HFFc6 (cell line): Measurements from ENCODE around the gene CSTB. TPM values are rescaled to one million over a fixed set of nuclear protein-coding genes. Genes with fewer than 3 reads are reported as not detected.

Experiments used
- DNase-seq: peaks from one replicate; pipeline ENCODE4 v3.0.0-alpha.2; 2018
- H3K27ac Mint-ChIP-seq: 2 replicates; pipeline ENCODE4 v1.8.0; 2020; ENCODE audit warnings: mild to moderate bottlenecking, mixed read lengths
- H3K27me3 Mint-ChIP-seq: 2 replicates; pipeline ENCODE4 v1.8.0; 2021; ENCODE audit warnings: mild to moderate bottlenecking, moderate library complexity, mixed read lengths; ENCODE audit not compliant: insufficient read depth
- H3K36me3 Mint-ChIP-seq: 2 replicates; pipeline ENCODE4 v1.8.0; 2021; ENCODE audit warnings: low read depth, mixed read lengths
- H3K4me1 Mint-ChIP-seq: 2 replicates; pipeline ENCODE4 v1.8.0; 2020; ENCODE audit warnings: low read depth, mixed read lengths
- H3K4me3 Mint-ChIP-seq: 2 replicates; pipeline ENCODE4 v1.8.0; 2020; ENCODE audit warnings: mild to moderate bottlenecking, moderate library complexity, mixed read lengths
- H3K9me3 Mint-ChIP-seq: 2 replicates; pipeline ENCODE4 v1.8.0; 2020; ENCODE audit warnings: mild to moderate bottlenecking, mixed read lengths
- total RNA-seq, 6 experiments: library from RNA; stranded (reverse); fragmentation: NEBNext Ultra II Directional; extraction: Animal tissue kit (Norgen Biotek cat#: 25700); gene quantifications; 2 replicates in 1 of 6; 3 replicates in 5 of 6; pipeline ENCODE4 v1.2.3, GENCODE V29; 2021
- TF ChIP-seq, protein P1 (sequence below): fragments of 200-600 bp; sonication (generic); IDR thresholded peaks from 2 replicates; pipeline ENCODE4 v1.5.0; 2021; ENCODE audit warnings: antibody characterized with exemption, mild to moderate bottlenecking

The CSTB gene
- total RNA-seq, 6 experiments from 2014 or later, result 56.7 to 71.4 (median 66.9) TPM

DNA sequence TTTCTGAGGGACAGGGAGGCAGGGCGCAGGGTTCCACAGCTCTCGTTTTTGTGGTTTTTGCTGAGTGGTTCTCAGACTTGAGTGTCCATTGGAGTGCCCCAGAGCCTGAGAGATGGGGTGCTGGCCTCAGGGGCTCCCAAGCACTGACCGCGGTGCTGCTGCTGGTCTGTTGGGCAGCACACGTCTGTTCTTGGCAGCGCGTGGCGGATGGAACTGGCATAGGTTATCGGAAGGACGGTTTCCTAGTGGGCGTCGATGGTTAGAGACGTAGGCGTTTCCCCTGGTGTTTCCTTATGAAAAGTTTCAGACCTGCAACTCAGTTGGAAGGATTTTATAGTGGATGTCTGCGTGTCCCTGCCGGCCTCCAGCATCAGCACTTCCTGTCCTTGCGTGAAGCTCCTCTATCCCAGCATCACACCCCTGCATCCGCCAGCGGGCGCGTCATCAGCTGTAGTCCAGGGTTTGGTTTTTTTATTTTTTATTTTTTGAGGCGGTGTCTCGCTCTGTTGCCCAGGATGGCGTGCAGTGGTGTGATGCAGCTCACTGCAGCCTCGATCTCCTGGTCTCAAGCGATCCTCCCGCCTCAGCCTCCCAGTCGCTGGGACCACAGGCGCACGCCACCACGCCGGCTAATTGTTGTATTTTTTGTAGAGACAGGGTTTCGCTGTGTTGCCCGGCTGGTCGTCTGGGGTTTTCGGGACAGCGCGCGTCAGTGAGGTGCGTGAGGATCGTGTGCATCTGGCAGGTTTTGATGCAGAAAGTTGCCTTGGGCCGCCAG lies 25.1 kb upstream of the CSTB start:
- Mint-ChIP-seq H3K4me3 (no peak overlapping the region), H3K4me1 (no peaks in the 10 kb centered on the region), H3K9me3 (no peaks in the 10 kb centered on the region), H3K27me3 (no peaks in the 10 kb centered on the region), H3K36me3 (peaks cover 28% of the 10 kb centered on the region), H3K27ac (no peak overlapping the region)
- DNase-seq, result no peak
- TF ChIP-seq, protein P1, sequence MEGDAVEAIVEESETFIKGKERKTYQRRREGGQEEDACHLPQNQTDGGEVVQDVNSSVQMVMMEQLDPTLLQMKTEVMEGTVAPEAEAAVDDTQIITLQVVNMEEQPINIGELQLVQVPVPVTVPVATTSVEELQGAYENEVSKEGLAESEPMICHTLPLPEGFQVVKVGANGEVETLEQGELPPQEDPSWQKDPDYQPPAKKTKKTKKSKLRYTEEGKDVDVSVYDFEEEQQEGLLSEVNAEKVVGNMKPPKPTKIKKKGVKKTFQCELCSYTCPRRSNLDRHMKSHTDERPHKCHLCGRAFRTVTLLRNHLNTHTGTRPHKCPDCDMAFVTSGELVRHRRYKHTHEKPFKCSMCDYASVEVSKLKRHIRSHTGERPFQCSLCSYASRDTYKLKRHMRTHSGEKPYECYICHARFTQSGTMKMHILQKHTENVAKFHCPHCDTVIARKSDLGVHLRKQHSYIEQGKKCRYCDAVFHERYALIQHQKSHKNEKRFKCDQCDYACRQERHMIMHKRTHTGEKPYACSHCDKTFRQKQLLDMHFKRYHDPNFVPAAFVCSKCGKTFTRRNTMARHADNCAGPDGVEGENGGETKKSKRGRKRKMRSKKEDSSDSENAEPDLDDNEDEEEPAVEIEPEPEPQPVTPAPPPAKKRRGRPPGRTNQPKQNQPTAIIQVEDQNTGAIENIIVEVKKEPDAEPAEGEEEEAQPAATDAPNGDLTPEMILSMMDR, result no peak

DNA sequence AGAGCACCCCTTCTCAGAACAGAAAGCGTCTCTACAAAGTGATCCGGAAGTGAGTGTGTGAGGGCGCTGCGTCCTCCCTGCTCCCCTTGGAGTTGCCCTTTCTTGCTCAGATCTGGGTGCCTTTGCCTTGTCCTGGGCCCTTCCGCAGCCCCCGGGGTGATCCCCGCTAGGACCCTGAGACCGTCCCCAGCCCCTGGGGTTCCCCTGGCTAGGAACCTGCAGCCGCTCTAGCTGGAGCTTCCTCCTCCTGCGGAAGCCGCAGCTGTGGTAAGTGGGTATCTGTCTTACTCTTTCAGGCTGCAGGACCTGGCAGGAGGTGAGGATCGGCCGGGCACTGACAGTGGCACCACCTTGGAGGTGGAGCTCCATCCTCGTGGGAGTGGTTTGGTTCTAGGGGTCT lies 24.5 kb upstream of the CSTB start:
- DNase-seq, result no peak
- Mint-ChIP-seq H3K27ac (no peak overlapping the region), H3K36me3 (peaks cover 32% of the 10 kb centered on the region), H3K9me3 (no peaks in the 10 kb centered on the region), H3K4me1 (no peaks in the 10 kb centered on the region), H3K4me3 (no peak overlapping the region), H3K27me3 (no peaks in the 10 kb centered on the region; the same call in 1 of the 2 replicates)
- TF ChIP-seq, protein P1, result no peak

DNA sequence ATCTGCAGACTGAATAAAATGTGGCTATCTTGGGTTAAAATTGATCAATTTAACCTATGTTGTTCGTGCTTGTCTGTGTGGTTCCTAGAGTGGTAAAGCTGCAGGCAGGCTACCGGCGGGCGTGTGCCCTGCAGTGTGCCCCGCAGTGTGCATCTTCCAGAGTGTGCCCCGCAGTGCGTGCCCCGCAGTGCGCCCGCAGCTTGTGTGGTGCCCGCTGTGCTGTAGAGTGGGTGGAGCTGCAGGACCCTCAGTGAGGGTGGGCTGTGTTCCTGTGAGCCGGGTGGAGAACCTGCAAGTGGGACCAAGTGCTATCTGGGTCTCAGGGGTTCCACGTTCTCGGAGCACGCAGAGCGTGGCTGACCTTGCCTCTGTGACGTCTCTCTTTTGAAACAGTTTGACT lies 24.0 kb upstream of the CSTB start:
- TF ChIP-seq, protein P1, result no peak
- Mint-ChIP-seq H3K4me1 (no peaks in the 10 kb centered on the region), H3K27ac (no peak overlapping the region), H3K9me3 (no peaks in the 10 kb centered on the region), H3K27me3 (no peaks in the 10 kb centered on the region; the same call in 1 of the 2 replicates), H3K36me3 (peaks cover 32% of the 10 kb centered on the region), H3K4me3 (no peak overlapping the region)
- no peak for DNase-seq

DNA sequence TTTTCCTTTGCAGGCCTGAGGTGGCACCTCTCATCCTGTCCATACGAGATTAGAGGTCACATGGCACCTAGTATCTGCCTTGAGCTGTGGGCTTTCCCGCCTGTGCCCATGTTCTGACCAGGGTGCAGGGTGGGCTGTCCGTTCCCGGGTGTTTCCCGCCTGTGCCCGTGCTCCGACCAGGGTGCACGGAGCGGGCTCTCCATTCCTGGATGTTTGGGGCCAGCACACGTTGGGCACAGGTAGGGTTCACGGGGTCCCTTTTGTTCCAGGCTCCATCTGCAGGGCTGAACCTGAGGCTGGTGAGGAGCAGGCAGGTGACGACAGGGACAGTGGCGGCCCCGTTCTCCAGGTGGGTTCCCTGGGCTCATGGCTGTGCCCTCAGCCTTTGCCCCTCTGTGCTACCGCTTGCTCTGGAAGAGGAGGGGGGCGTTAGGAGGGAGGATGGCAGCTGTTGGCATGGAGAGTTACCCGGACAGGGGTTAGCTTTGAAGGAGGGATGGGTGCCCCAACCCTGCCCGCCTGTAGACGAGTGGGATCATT lies 23.3 kb upstream of the CSTB start:
- Mint-ChIP-seq H3K4me1 (no peaks in the 10 kb centered on the region), H3K9me3 (no peaks in the 10 kb centered on the region), H3K27me3 (no peaks in the 10 kb centered on the region; the same call in 1 of the 2 replicates), H3K27ac (no peak overlapping the region), H3K4me3 (no peak overlapping the region), H3K36me3 (peaks cover 32% of the 10 kb centered on the region)
- no peak for DNase-seq
- TF ChIP-seq, protein P1, result no peak

DNA sequence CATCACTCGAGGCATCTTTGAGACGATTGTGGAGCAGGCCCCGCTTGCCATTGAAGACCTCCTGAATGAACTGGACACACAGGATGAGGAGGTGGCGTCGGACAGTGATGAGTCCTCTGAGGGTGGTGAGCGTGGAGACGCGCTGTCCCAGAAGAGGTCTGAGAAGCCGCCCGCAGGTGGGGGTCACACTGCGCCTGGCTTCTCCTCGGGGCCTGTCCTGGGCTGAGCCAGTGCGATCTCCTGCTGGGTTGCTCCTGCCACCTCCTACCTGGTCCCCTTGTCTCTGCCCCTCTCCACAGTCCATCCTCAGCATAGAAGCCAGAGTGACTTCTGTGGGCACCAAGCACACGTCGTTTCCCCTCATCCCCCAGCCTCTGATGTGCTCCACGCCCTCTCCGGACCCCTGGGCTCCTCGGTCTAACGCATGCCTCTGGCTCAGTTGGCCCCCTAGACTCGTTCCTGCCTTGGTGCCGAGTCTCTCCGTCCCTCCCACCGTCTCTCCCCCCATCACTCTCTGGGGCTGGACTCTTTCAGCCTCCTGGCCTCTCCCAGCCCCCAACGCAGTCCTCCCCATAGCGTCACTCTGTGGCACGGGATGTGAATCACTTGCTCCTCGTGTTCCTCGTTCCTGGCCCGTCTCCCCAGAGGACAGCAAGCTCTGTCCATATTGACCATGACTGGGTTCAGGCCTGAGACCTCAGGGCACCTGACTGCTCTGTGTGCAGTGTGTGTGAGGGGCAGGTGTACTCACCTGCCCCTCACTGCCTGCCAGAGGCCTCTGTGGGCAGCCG lies 22.0 kb upstream of the CSTB start:
- H3K36me3 Mint-ChIP-seq, result peaks cover 30% of the 10 kb centered on the region
- no peak overlapping the region for H3K27ac Mint-ChIP-seq
- no peak for DNase-seq

More for the DNA sequence above, 22.0 kb upstream of the CSTB start:
- no peak overlapping the region for H3K4me3 Mint-ChIP-seq
- no peaks in the 10 kb centered on the region for H3K9me3 Mint-ChIP-seq
- no peaks in the 10 kb centered on the region for H3K4me1 Mint-ChIP-seq
- TF ChIP-seq, protein P1, result no peak
- H3K27me3 Mint-ChIP-seq, result no peaks in the 10 kb centered on the region; the same call in 1 of the 2 replicates
